Trophoblast cell (in vitro differentiated cells and primary cell): ENCODE results near the gene YTHDF1.

Experiments used
- DNase-seq, 2 donors: peaks; one replicate each; pipeline ENCODE4 v3.0.0-alpha.2; 2016
- H2AFZ ChIP-seq: 2 replicates; pipeline ENCODE4 v1.6.1; 2013; ENCODE audit warnings: low read length, moderate library complexity, mild to moderate bottlenecking; ENCODE audit not compliant: insufficient read depth, poor library complexity
- H2AK5ac ChIP-seq: 2 replicates; pipeline ENCODE4 v1.6.1; 2013; ENCODE audit warnings: mild to moderate bottlenecking, low read length
- H2BK120ac ChIP-seq: 2 replicates; pipeline ENCODE4 v1.6.1; 2013; ENCODE audit warnings: low read length, mild to moderate bottlenecking, moderate library complexity; ENCODE audit not compliant: insufficient read depth, poor library complexity
- H2BK12ac ChIP-seq: 2 replicates; pipeline ENCODE4 v1.6.1; 2013; ENCODE audit warnings: mild to moderate bottlenecking, low read length, moderate library complexity
- H2BK5ac ChIP-seq: 2 replicates; pipeline ENCODE4 v1.6.1; 2013; ENCODE audit warnings: low read length, low read depth, moderate library complexity, mild to moderate bottlenecking; ENCODE audit not compliant: poor library complexity
- H3K14ac ChIP-seq: 2 replicates; pipeline ENCODE4 v1.6.1; 2013; ENCODE audit warnings: mild to moderate bottlenecking, low read length
- H3K18ac ChIP-seq: 2 replicates; pipeline ENCODE4 v1.6.1; 2013; ENCODE audit warnings: mild to moderate bottlenecking, low read length
- H3K23ac ChIP-seq: 2 replicates; pipeline ENCODE4 v1.6.1; 2013; ENCODE audit warnings: low read length
- H3K27ac ChIP-seq: 2 replicates; pipeline ENCODE4 v1.5.1; 2013; ENCODE audit warnings: low read depth, mild to moderate bottlenecking, inconsistent platforms, low read length, moderate library complexity
- H3K27me3 ChIP-seq: 2 replicates; pipeline ENCODE4 v1.6.1; 2013; ENCODE audit warnings: inconsistent platforms, mild to moderate bottlenecking, low read length, moderate library complexity; ENCODE audit not compliant: insufficient read depth
- H3K36me3 ChIP-seq, 2 experiments: 1 replicate in 1 of 2; 2 replicates in 1 of 2; pipeline ENCODE4 v1.6.1; 2013; ENCODE audit warnings: low read length in 2 of 2, mild to moderate bottlenecking in 2 of 2, moderate library complexity in 1 of 2; ENCODE audit not compliant: insufficient read depth in 2 of 2, control insufficient read depth in 1 of 2
- H3K4ac ChIP-seq: 2 replicates; pipeline ENCODE4 v1.6.1; 2013; ENCODE audit warnings: low read depth, mild to moderate bottlenecking, low read length, moderate library complexity
- H3K4me1 ChIP-seq, 2 experiments: 1 replicate in 1 of 2; 2 replicates in 1 of 2; pipeline ENCODE4 v1.6.1; 2013; ENCODE audit warnings: low read length in 2 of 2, mild to moderate bottlenecking in 2 of 2, moderate library complexity in 1 of 2; ENCODE audit not compliant: insufficient read depth in 2 of 2, control insufficient read depth in 1 of 2
- H3K4me2 ChIP-seq: 2 replicates; pipeline ENCODE4 v1.6.1; 2013; ENCODE audit warnings: inconsistent platforms, mild to moderate bottlenecking, low read length, moderate library complexity
- H3K4me3 ChIP-seq: 2 replicates; pipeline ENCODE4 v1.5.1; 2013; ENCODE audit warnings: mild to moderate bottlenecking, low read depth, low read length, inconsistent platforms
- H3K79me1 ChIP-seq: one replicate; pipeline ENCODE4 v1.6.1; 2013; ENCODE audit warnings: low read length
- H3K79me2 ChIP-seq: 2 replicates; pipeline ENCODE4 v1.6.1; 2013; ENCODE audit warnings: low read length, mild to moderate bottlenecking; ENCODE audit not compliant: control insufficient read depth, insufficient read depth, poor library complexity
- H3K9ac ChIP-seq: 2 replicates; pipeline ENCODE4 v1.6.1; 2013; ENCODE audit warnings: mild to moderate bottlenecking, low read length
- H3K9me3 ChIP-seq: 2 replicates; pipeline ENCODE4 v1.6.1; 2013; ENCODE audit warnings: low read depth, mild to moderate bottlenecking, control low read depth, inconsistent platforms, low read length; ENCODE audit not compliant: insufficient read depth
- H4K12ac ChIP-seq: 2 replicates; pipeline ENCODE4 v1.6.1; 2013; ENCODE audit warnings: low read depth, mild to moderate bottlenecking, low read length, moderate library complexity
- H4K8ac ChIP-seq: 2 replicates; pipeline ENCODE4 v1.6.1; 2013; ENCODE audit warnings: low read depth, mild to moderate bottlenecking, low read length, moderate library complexity
- H4K91ac ChIP-seq: one replicate; pipeline ENCODE4 v1.6.1; 2013; ENCODE audit warnings: low read depth, mild to moderate bottlenecking, low read length, moderate library complexity
- WGBS: extraction: QIAGEN DNeasy Blood & Tissue Kit; methylation state at CpG from one replicate; pipeline ENCODE4 v1.1.7; 2013; ENCODE audit warnings: missing lambda C conversion rate; ENCODE audit not compliant: insufficient read length, insufficient coverage; ENCODE audit errors: extremely low coverage; 5-methylcytosine and 5-hydroxymethylcytosine counted together

The YTHDF1 gene

DNA sequence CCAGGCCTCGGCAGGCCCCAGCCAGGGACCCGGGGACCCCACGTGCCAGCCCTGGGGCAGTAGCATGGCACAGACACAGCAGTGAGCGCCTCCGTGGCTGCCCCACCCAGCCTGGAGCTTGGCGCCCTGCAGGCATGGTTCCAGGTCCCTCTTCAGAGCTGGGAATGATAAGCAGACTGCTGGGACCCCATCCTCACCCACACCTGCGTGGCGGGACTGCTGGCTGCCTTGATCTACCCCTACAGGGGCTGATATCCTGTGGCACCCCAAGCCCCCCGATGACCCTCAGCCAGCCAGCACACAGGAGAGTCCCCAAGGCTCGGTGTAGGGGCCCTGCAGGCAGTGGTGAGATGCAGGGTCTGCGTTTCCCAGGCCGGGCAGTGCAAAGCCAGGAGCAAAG, 47.1 kb downstream of the YTHDF1 start:
- Histone ChIP-seq H3K27me3 (peaks cover 16% of the 10 kb centered on the region), H3K4me2 (no peak overlapping the region), H3K9ac (no peak overlapping the region), H2BK120ac (no peak overlapping the region), H3K14ac (no peak overlapping the region), H3K4me1 (no peaks in the 10 kb centered on the region), H3K4me3 (no peak overlapping the region), H2BK12ac (no peak overlapping the region), H3K79me2 (no peaks in the 10 kb centered on the region), H2AK5ac (no peak overlapping the region), H4K91ac (no peak overlapping the region), H3K79me1 (no peaks in the 10 kb centered on the region), H4K8ac (no peak overlapping the region), H3K23ac (no peak overlapping the region), H4K12ac (no peak overlapping the region), H3K27ac (no peak overlapping the region), H3K18ac (no peak overlapping the region), H3K36me3 (no peaks in the 10 kb centered on the region), H2AFZ (no peak overlapping the region), H3K4ac (no peak overlapping the region), H2BK5ac (no peak overlapping the region), H3K9me3 (peaks cover 5% of the 10 kb centered on the region)
- no CpG with 5 or more reads among the region's 12 CpGs for WGBS
- no peak for DNase-seq

DNA sequence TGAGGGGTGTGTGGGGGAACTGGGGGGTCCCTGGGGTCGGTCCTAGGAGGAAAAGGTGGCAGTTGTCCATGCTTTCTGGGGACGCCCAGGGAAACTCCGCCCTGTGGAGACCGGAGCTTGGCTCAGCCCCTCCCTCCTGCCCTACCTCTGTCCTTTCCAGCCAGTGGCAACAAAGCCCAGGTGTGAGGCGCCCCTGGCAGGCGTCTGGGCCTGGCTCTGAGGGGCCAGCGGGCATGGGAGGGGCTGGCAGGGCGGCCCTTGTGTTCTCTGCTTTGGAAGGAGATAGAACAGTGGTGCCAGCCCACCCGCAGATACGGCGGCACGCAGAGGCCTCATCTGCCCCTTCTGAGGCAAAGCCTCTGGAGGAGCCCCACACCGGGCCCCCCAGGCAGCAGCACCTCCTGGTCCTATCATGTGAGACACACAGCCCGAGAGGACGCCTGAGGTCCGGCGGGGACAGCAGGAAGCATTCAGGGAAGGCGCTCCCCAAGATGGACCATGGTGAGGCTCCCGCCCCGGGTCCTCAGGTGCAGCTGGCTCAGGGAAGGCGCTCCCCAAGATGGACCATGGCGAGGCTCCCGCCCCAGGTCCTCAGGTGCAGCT, 47.9 kb downstream of the YTHDF1 start:
- no CpG with 5 or more reads among the region's 23 CpGs for WGBS
- DNase-seq, result no peak
- H3K9me3 ChIP-seq, result peaks cover 7% of the 10 kb centered on the region

DNA sequence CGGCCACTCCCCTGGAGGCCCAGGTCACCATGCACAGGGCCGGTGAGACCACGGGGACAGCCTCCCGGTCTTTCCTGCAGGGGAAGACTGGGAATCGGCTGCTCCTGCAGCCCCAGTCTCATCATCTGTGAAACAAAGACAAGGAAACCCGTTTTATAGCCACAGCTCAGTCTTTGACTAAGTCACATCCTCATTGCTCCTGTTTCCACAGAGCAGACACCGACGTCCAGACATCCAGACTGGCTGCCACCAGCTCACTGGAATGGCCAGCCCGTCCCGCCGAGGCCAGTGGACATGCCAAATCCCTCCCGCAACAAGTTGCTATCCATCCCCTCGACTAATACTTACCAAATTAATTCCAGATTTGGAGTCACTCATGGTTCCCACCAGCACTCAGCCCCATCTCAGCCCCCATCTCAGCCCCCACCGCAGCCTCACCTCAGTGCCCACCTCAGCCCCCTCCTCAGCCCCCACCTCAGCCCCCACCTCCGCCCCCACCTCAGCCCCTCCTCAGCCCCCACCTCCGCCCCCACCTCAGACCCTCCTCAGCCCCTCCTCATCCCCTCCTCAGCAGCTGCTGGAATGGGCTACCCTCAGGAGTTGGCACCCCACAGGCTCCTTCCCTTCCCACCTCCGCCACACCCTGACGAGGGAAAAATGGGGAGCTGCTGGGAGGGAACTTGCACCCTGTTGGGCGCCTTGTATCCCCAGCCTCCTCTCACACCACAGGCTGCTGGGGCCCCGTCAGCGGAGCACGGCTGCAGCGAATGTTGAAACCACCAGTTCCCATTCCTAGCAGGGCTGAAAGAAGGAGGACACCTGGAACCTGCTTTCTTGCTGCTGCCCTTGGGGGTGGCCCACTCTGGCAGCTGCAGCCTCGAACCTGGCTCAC, 48.7 kb downstream of the YTHDF1 start:
- Histone ChIP-seq H2BK12ac (no peak overlapping the region), H3K14ac (no peak overlapping the region), H3K18ac (no peak overlapping the region), H2BK120ac (no peak overlapping the region), H3K23ac (no peak overlapping the region), H3K27ac (no peak overlapping the region), H2AFZ (no peak overlapping the region), H3K9ac (no peak overlapping the region), H3K79me2 (no peaks in the 10 kb centered on the region), H3K27me3 (peaks cover 3% of the 10 kb centered on the region), H2BK5ac (no peak overlapping the region), H3K4me2 (no peak overlapping the region), H4K91ac (no peak overlapping the region), H4K12ac (no peak overlapping the region), H2AK5ac (no peak overlapping the region), H3K79me1 (no peaks in the 10 kb centered on the region), H3K4ac (no peak overlapping the region), H3K4me1 (no peaks in the 10 kb centered on the region), H3K4me3 (no peak overlapping the region), H3K9me3 (peaks cover 8% of the 10 kb centered on the region), H4K8ac (no peak overlapping the region), H3K36me3 (no peaks in the 10 kb centered on the region)
- WGBS, result no CpG with 5 or more reads among the region's 24 CpGs
- DNase-seq, result no peak

More for the DNA sequence above, 47.9 kb downstream of the YTHDF1 start:
- no peak overlapping the region for H2BK120ac ChIP-seq
- H3K23ac ChIP-seq, result no peak overlapping the region
- no peak overlapping the region for H3K4me2 ChIP-seq
- H3K27me3 ChIP-seq, result peaks cover 8% of the 10 kb centered on the region
- H3K14ac ChIP-seq, result no peak overlapping the region
- no peak overlapping the region for H2AK5ac ChIP-seq
- no peaks in the 10 kb centered on the region for H3K4me1 ChIP-seq
- no peak overlapping the region for H4K91ac ChIP-seq
- no peak overlapping the region for H3K18ac ChIP-seq
- H3K79me1 ChIP-seq, result no peaks in the 10 kb centered on the region
- no peaks in the 10 kb centered on the region for H3K79me2 ChIP-seq
- no peak overlapping the region for H4K12ac ChIP-seq
- no peak overlapping the region for H3K4ac ChIP-seq
- H3K27ac ChIP-seq, result no peak overlapping the region
- H4K8ac ChIP-seq, result no peak overlapping the region
- no peaks in the 10 kb centered on the region for H3K36me3 ChIP-seq
- no peak overlapping the region for H2AFZ ChIP-seq
- H2BK12ac ChIP-seq, result no peak overlapping the region
- H2BK5ac ChIP-seq, result no peak overlapping the region
- no peak overlapping the region for H3K9ac ChIP-seq
- no peak overlapping the region for H3K4me3 ChIP-seq

DNA sequence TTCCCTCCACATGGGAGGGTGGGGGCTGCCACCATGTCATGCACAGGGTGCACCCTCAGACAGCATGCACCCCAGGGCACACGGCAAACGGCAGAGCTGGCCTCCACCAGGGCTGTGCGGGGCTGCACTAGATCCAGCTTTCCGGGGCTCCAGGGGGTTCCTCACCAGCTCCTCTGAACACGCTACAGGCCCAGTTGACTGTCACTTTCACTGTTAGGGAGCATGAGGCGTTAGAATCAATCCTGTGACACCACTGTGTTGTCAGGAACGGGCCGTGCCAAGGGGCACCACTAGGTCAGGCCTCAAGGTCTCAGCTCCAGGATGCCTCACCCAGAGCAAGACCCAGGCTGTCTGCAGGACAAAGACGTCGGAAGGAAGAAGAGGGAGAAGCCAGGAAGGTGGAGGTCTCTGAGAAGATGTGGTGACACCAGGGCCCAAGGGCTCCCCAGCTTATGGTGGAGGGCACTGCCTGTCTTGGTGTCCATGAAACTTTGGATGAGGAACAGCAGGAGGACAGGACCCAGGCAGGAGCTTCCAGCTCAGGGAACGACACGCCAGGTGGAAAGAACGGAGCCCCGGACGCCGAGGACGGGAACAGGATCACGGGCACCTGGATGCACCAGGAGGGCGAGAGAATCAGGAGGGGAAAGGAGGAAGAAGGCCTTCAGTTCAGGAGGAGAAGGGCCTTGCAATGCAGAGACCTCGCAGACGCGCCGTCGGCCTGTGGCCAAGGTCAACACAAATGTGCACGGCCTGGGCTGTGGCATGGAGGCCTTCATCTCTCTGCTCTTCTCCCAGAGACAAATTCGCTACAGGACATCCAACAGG, 49.5 kb downstream of the YTHDF1 start:
- Histone ChIP-seq H3K4ac (no peak overlapping the region), H4K91ac (no peak overlapping the region), H3K27me3 (no peaks in the 10 kb centered on the region), H3K23ac (no peak overlapping the region), H3K9ac (no peak overlapping the region), H3K27ac (no peak overlapping the region), H3K79me1 (no peaks in the 10 kb centered on the region), H4K12ac (no peak overlapping the region), H3K4me1 (no peaks in the 10 kb centered on the region), H3K18ac (no peak overlapping the region), H3K4me2 (no peak overlapping the region), H3K9me3 (peaks cover 8% of the 10 kb centered on the region), H3K4me3 (no peak overlapping the region), H3K14ac (no peak overlapping the region), H2BK5ac (no peak overlapping the region), H2AFZ (no peak overlapping the region), H2AK5ac (no peak overlapping the region), H3K36me3 (no peaks in the 10 kb centered on the region), H2BK120ac (no peak overlapping the region), H4K8ac (no peak overlapping the region), H3K79me2 (no peaks in the 10 kb centered on the region), H2BK12ac (no peak overlapping the region)
- DNase-seq, result no peak
- WGBS, result no CpG with 5 or more reads among the region's 26 CpGs
